ENCODE data around the gene COL5A2.

The COL5A2 gene

GRCh38 chr2:189144700-189145211, 34.8 kb downstream of the COL5A2 start:
- DNase-seq = no peak

- DNase-seq = no peak
Observed at GRCh38 chr2:189143925-189144324, 35.6 kb downstream of the COL5A2 start.

- no peak for DNase-seq
Observed at GRCh38 chr2:189142893-189143759, 36.4 kb downstream of the COL5A2 start.

GRCh38 chr2:189138800-189139199, 40.8 kb downstream of the COL5A2 start:
- no peak for DNase-seq

GRCh38 chr2:189137519-189137918, 42.0 kb downstream of the COL5A2 start:
- DNase-seq = no peak

GRCh38 chr2:189134485-189134884, 45.1 kb downstream of the COL5A2 start:
- no peak for DNase-seq

- no peak for DNase-seq
Observed at GRCh38 chr2:189131991-189132390, 47.6 kb downstream of the COL5A2 start.

GRCh38 chr2:189129971-189130370, 49.6 kb downstream of the COL5A2 start:
- no peak for DNase-seq

GRCh38 chr2:189128970-189129369, 50.6 kb downstream of the COL5A2 start:
- DNase-seq = no peak

- DNase-seq = no peak
Observed at GRCh38 chr2:189127756-189128155, 51.8 kb downstream of the COL5A2 start.

GRCh38 chr2:189125195-189125594, 54.4 kb downstream of the COL5A2 start:
- no peak for DNase-seq

- DNase-seq = no peak
Observed at GRCh38 chr2:189124175-189124574, 55.4 kb downstream of the COL5A2 start.

GRCh38 chr2:189118386-189118785, 61.2 kb downstream of the COL5A2 start:
- DNase-seq = no peak

GRCh38 chr2:189116979-189117378, 62.6 kb downstream of the COL5A2 start:
- DNase-seq = no peak

- no peak for DNase-seq
Observed at GRCh38 chr2:189116087-189116486, 63.5 kb downstream of the COL5A2 start.

- no peak for DNase-seq
Observed at GRCh38 chr2:189115126-189115525, 64.4 kb downstream of the COL5A2 start.

GRCh38 chr2:189113963-189114362, 65.6 kb downstream of the COL5A2 start:
- DNase-seq = no peak

GRCh38 chr2:189111063-189111715, 68.4 kb downstream of the COL5A2 start:
- DNase-seq = no peak

- DNase-seq = no peak
Observed at GRCh38 chr2:189109921-189110397, 69.6 kb downstream of the COL5A2 start.

GRCh38 chr2:189104934-189105333, 74.6 kb downstream of the COL5A2 start:
- DNase-seq = no peak

GRCh38 chr2:189102735-189103134, 76.8 kb downstream of the COL5A2 start:
- no peak for DNase-seq

- DNase-seq = no peak
Observed at GRCh38 chr2:189097934-189098333, 81.6 kb downstream of the COL5A2 start.

GRCh38 chr2:189096769-189097447, 82.7 kb downstream of the COL5A2 start:
- DNase-seq = no peak

All from NCI-H1930 (cell line).